ENCODE data around the gene TSPO. TPM values are rescaled to one million over a fixed set of nuclear protein-coding genes. Genes with fewer than 3 reads are reported as not detected.

The TSPO gene
- total and polyA plus RNA-seq, 2 of the 13 experiments (the other 11 are each of a cell fraction or from before 2014, with no cell fraction given), result 0.46 to 1.4 TPM

- H3K27me3 ChIP-seq (ENCODE audit: control insufficient read depth in 1 of 2, insufficient read depth in 2 of 2, low read length in 2 of 2), result peaks cover 8 to 17% of the 10 kb centered on the region in 2 experiments; a peak in 4 of 5 replicates
- no peaks in the 10 kb centered on the region for H3K79me2 ChIP-seq (ENCODE audit: insufficient read depth, low read length)
- H4K20me1 ChIP-seq (ENCODE audit: insufficient read depth, low read length), result no peaks in the 10 kb centered on the region
- TF ChIP-seq NFIB (CRISPR knock-in tag; IDR thresholded peaks at IDR 0.05; ENCODE audit: borderline replicate concordance) (no peak), ZNF768 (CRISPR knock-in tag; IDR thresholded peaks at IDR 0.05) (peak; percentile 93), BORCS8-MEF2B (CRISPR knock-in tag; IDR thresholded peaks at IDR 0.05) (no peak), ZFP62 (CRISPR knock-in tag; IDR thresholded peaks at IDR 0.05) (no peak), ZBTB34 (CRISPR knock-in tag; IDR thresholded peaks at IDR 0.05) (no peak)
- WGBS (ENCODE audit: low lambda C conversion rate), result 71% methylated on average over 2 of the region's 8 CpGs
- H3K27ac ChIP-seq (ENCODE audit: extremely low read length, insufficient read depth, low read length), result no peak overlapping the region
- no TSS peak for BruUV-seq (replicated peaks)
- in situ Hi-C loops (cut with HindIII; ENCODE audit: extremely low pct_ligation_motif_present, low pct_unique_long_range_greater_than_20kb) (no loop called here), intact Hi-C loops (cut with micrococcal nuclease; ENCODE audit: unreplicated experiment) (no loop called here)
- no peaks in the 10 kb centered on the region for H3K36me3 ChIP-seq (replicated peaks in 1 of 2; ENCODE audit: control insufficient read depth in 1 of 2, insufficient read depth in 2 of 2, low read length in 2 of 2)
- CTCF ChIA-PET (ENCODE audit: low intra/inter-chr PET ratio, low total read pairs), result no interaction called here
- H3K4me1 ChIP-seq (ENCODE audit: insufficient read depth, low read length), result peaks cover 26% of the 10 kb centered on the region
- no peaks in the 10 kb centered on the region for H3K9me3 ChIP-seq (ENCODE audit: low read length)
- no peak overlapping the region for H3K9ac ChIP-seq (ENCODE audit: insufficient read depth, low read depth, low read length)
- no peak for DNase-seq (ENCODE audit: low spot score)
- no peak for ATAC-seq
- H3K4me3 ChIP-seq (replicated peaks in 1 of 3; ENCODE audit: insufficient read depth in 1 of 3, low read depth in 2 of 3, low read length in 3 of 3), result no peak overlapping the region
- FAIRE-seq, result no peak
- no peak overlapping the region for H3K4me2 ChIP-seq (ENCODE audit: low read depth, low read length)
- no peak overlapping the region for H2AFZ ChIP-seq (ENCODE audit: low read length)
- POLR2A ChIA-PET, result no interaction called here
Observed at GRCh38 chr22:43160497-43161126, 9.3 kb downstream of the TSPO start.

- TF ChIP-seq HNRNPLL (IDR thresholded peaks at IDR 0.05; ENCODE audit: low read depth, low read length, poor library complexity, severe bottlenecking), result peak; percentile 26
- TF ChIP-seq POLR2A (IDR thresholded peaks at IDR 0.05; ENCODE audit: insufficient read depth in 1 of 2, low read depth in 2 of 2, low read length in 2 of 2), result no peak
- TF ChIP-seq ZNF775 (CRISPR knock-in tag; IDR thresholded peaks at IDR 0.05; ENCODE audit: borderline replicate concordance), result no peak
- TF ChIP-seq ZMYM3 (CRISPR knock-in tag; IDR thresholded peaks at IDR 0.05), result 0 out of 2 replicates have a peak, but pooled peaks have one; percentile 32
- 0 out of 2 replicates have a peak, but pooled peaks have one; percentile 19 for TF ChIP-seq KDM2A (CRISPR knock-in tag; IDR thresholded peaks at IDR 0.05; ENCODE audit: borderline replicate concordance, low read depth)
- no peak for TF ChIP-seq TERF1 (CRISPR knock-in tag; IDR thresholded peaks at IDR 0.05)
- no peak for TF ChIP-seq ZKSCAN8 (CRISPR knock-in tag; IDR thresholded peaks at IDR 0.05; ENCODE audit: borderline replicate concordance)
- TF ChIP-seq ZNF629 (CRISPR knock-in tag; conservative IDR thresholded peaks at IDR 0.05), result peak; percentile 78
- DNase-seq (ENCODE audit: low spot score), result no peak
- no peak overlapping the region for H3K4me3 ChIP-seq (replicated peaks in 1 of 3; ENCODE audit: insufficient read depth in 1 of 3, low read depth in 2 of 3, low read length in 3 of 3)
- H3K36me3 ChIP-seq (replicated peaks in 1 of 2; ENCODE audit: control insufficient read depth in 1 of 2, insufficient read depth in 2 of 2, low read length in 2 of 2), result no peaks in the 10 kb centered on the region; a peak in 1 of 5 replicates
- 42% methylated on average over 5 of the region's 24 CpGs for WGBS (ENCODE audit: low lambda C conversion rate)
- no peak overlapping the region for H3K4me2 ChIP-seq (ENCODE audit: low read depth, low read length)
- CTCF ChIA-PET (ENCODE audit: low intra/inter-chr PET ratio, low total read pairs), result no interaction called here
- peaks cover 23% of the 10 kb centered on the region for H3K4me1 ChIP-seq (ENCODE audit: insufficient read depth, low read length)
- no peaks in the 10 kb centered on the region for H4K20me1 ChIP-seq (ENCODE audit: insufficient read depth, low read length)
- FAIRE-seq, result no peak
- H3K79me2 ChIP-seq (ENCODE audit: insufficient read depth, low read length), result no peaks in the 10 kb centered on the region
- H3K9me3 ChIP-seq (ENCODE audit: low read length), result no peaks in the 10 kb centered on the region
- BruUV-seq (replicated peaks), result no TSS peak
- no peak overlapping the region for H3K9ac ChIP-seq (ENCODE audit: insufficient read depth, low read depth, low read length)
- peaks cover 8 to 13% of the 10 kb centered on the region in 2 experiments; a peak in 4 of 5 replicates for H3K27me3 ChIP-seq (ENCODE audit: control insufficient read depth in 1 of 2, insufficient read depth in 2 of 2, low read length in 2 of 2)
- no peak overlapping the region for H3K27ac ChIP-seq (ENCODE audit: extremely low read length, insufficient read depth, low read length)
- POLR2A ChIA-PET, result no interaction called here
- intact Hi-C loops (cut with micrococcal nuclease; ENCODE audit: unreplicated experiment), result no loop called here
- no peak overlapping the region for H2AFZ ChIP-seq (ENCODE audit: low read length)
- ATAC-seq, result no peak
- in situ Hi-C loops (cut with HindIII; ENCODE audit: extremely low pct_ligation_motif_present, low pct_unique_long_range_greater_than_20kb), result no loop called here
Observed at GRCh38 chr22:43162412-43163150, 11.2 kb downstream of the TSPO start.

Data from HepG2 (cell line).